ENCODE data around the gene STUM. TPM values are rescaled to one million over a fixed set of nuclear protein-coding genes. Genes with fewer than 3 reads are reported as not detected.

Gene STUM
- total RNA-seq, 5 donors from 2014 or later (not counting 1 experiment from before 2014, with no cell fraction given) = 0.10 TPM; not detected in 4

- POLR2A ChIA-PET = interaction anchor here in 1 of 2 donors (0.5 kb wide), 1 partner anchor 194 kb away, joined by 3 read pairs; no protein-coding TSS in a partner anchor
- no peaks in the 10 kb centered on the region for H3K4me1 Mint-ChIP-seq
- CTCF ChIA-PET = interaction anchor here in 1 of 2 donors (0.6 kb wide), 1 partner anchor 166 kb away, joined by 5 read pairs; no protein-coding TSS in a partner anchor
- H3K4me1 ChIP-seq (ENCODE audit: control insufficient read depth in 1 of 2, extremely low read depth in 1 of 2, insufficient read depth in 2 of 2, low read length in 2 of 2) = no peaks in the 10 kb centered on the region
- peaks cover 0 to 16% of the 10 kb centered on the region in 2 experiments for H3K27me3 ChIP-seq (replicated peaks in 1 of 2; ENCODE audit: control insufficient read depth in 2 of 2, extremely low read depth in 1 of 2, insufficient read depth in 2 of 2, low read length in 1 of 2)
- H3K27ac ChIP-seq (ENCODE audit: low read length) = no peak overlapping the region
- H3K36me3 ChIP-seq (ENCODE audit: control insufficient read depth in 2 of 2, extremely low read depth in 1 of 2, insufficient read depth in 1 of 2, low read length in 1 of 2) = no peaks in the 10 kb centered on the region
- ATAC-seq (replicated peaks in 1 of 4) (no peak), DNase-seq (no peak)
- no peak overlapping the region for H3K4me3 Mint-ChIP-seq
- peaks cover 2 to 3% of the 10 kb centered on the region in 2 donors for H3K27me3 Mint-ChIP-seq
- 100% methylated on average over 4 of the region's 7 CpGs for WGBS (ENCODE audit: insufficient coverage)
- no peaks in the 10 kb centered on the region for H3K9me3 ChIP-seq
- H3K9me3 Mint-ChIP-seq = no peaks in the 10 kb centered on the region
- H3K36me3 Mint-ChIP-seq = no peaks in the 10 kb centered on the region
- H3K4me3 ChIP-seq (ENCODE audit: control insufficient read depth in 1 of 2, extremely low read depth in 1 of 2, low read length in 1 of 2) = no peak overlapping the region
- no peak overlapping the region for H3K27ac Mint-ChIP-seq
Measured at GRCh38 chr1:226619031-226619430, 70.5 kb downstream of the STUM start.

- Histone ChIP-seq H3K27ac (ENCODE audit: low read length) (no peak overlapping the region), H3K9me3 (no peaks in the 10 kb centered on the region), H3K4me1 (ENCODE audit: control insufficient read depth in 1 of 2, extremely low read depth in 1 of 2, insufficient read depth in 2 of 2, low read length in 2 of 2) (peaks cover 8 to 13% of the 10 kb centered on the region in 2 experiments), H3K36me3 (ENCODE audit: control insufficient read depth in 2 of 2, extremely low read depth in 1 of 2, insufficient read depth in 1 of 2, low read length in 1 of 2) (no peaks in the 10 kb centered on the region), H3K4me3 (ENCODE audit: control insufficient read depth in 1 of 2, extremely low read depth in 1 of 2, low read length in 1 of 2) (no peak overlapping the region), H3K27me3 (replicated peaks in 1 of 2; ENCODE audit: control insufficient read depth in 2 of 2, extremely low read depth in 1 of 2, insufficient read depth in 2 of 2, low read length in 1 of 2) (peaks cover 0 to 25% of the 10 kb centered on the region in 2 experiments)
- no peaks in the 10 kb centered on the region for H3K36me3 Mint-ChIP-seq
- no peaks in the 10 kb centered on the region for H3K9me3 Mint-ChIP-seq
- ChIA-PET POLR2A (no interaction called here), CTCF (no interaction called here)
- no peak overlapping the region for H3K27ac Mint-ChIP-seq
- DNase-seq (no peak), ATAC-seq (replicated peaks in 1 of 4) (no peak)
- H3K4me3 Mint-ChIP-seq = no peak overlapping the region
- H3K27me3 Mint-ChIP-seq = peaks cover 0 to 2% of the 10 kb centered on the region in 2 donors
- peaks cover 12 to 17% (median 12%) of the 10 kb centered on the region in 3 donors for H3K4me1 Mint-ChIP-seq
Measured at GRCh38 chr1:226622012-226622411, 73.4 kb downstream of the STUM start.

- CTCF ChIA-PET = interaction anchor here (0.6 to 1.0 kb wide), 5 partner anchors 63 to 203 kb away, joined by 3 to 10 read pairs (median 6); no protein-coding TSS in a partner anchor
- no peaks in the 10 kb centered on the region for H3K9me3 ChIP-seq
- no peak overlapping the region for H3K27ac ChIP-seq (ENCODE audit: low read length)
- Mint-ChIP-seq H3K4me1 (peaks cover 18 to 25% (median 25%) of the 10 kb centered on the region in 3 donors), H3K36me3 (peaks cover 4% of the 10 kb centered on the region), H3K4me3 (no peak overlapping the region), H3K9me3 (no peaks in the 10 kb centered on the region), H3K27ac (no peak overlapping the region), H3K27me3 (peaks cover 0 to 2% of the 10 kb centered on the region in 2 donors)
- no peaks in the 10 kb centered on the region for H3K36me3 ChIP-seq (ENCODE audit: control insufficient read depth in 2 of 2, extremely low read depth in 1 of 2, insufficient read depth in 1 of 2, low read length in 1 of 2)
- DNase-seq = no peak
- H3K4me3 ChIP-seq (ENCODE audit: control insufficient read depth in 1 of 2, extremely low read depth in 1 of 2, low read length in 1 of 2) = no peak overlapping the region
- POLR2A ChIA-PET = interaction anchor here in 1 of 2 donors (0.7 kb wide), 1 partner anchor 116 kb away, joined by 5 read pairs; no protein-coding TSS in a partner anchor
- WGBS (ENCODE audit: insufficient coverage) = 92% methylated on average over 2 of the region's 5 CpGs
- H3K4me1 ChIP-seq (ENCODE audit: control insufficient read depth in 1 of 2, extremely low read depth in 1 of 2, insufficient read depth in 2 of 2, low read length in 2 of 2) = peaks cover 8 to 15% of the 10 kb centered on the region in 2 experiments
- peaks cover 0 to 15% of the 10 kb centered on the region in 2 experiments for H3K27me3 ChIP-seq (replicated peaks in 1 of 2; ENCODE audit: control insufficient read depth in 2 of 2, extremely low read depth in 1 of 2, insufficient read depth in 2 of 2, low read length in 1 of 2)
- ATAC-seq (replicated peaks in 1 of 4) = no peak
Measured at GRCh38 chr1:226624526-226624925, 76.0 kb downstream of the STUM start.

- no peaks in the 10 kb centered on the region for H3K9me3 Mint-ChIP-seq
- peaks cover 12% of the 10 kb centered on the region for H3K36me3 Mint-ChIP-seq
- peaks cover 8 to 15% of the 10 kb centered on the region in 2 experiments for H3K4me1 ChIP-seq (ENCODE audit: control insufficient read depth in 1 of 2, extremely low read depth in 1 of 2, insufficient read depth in 2 of 2, low read length in 2 of 2)
- peaks cover 0 to 15% of the 10 kb centered on the region in 2 experiments for H3K27me3 ChIP-seq (replicated peaks in 1 of 2; ENCODE audit: control insufficient read depth in 2 of 2, extremely low read depth in 1 of 2, insufficient read depth in 2 of 2, low read length in 1 of 2)
- H3K4me3 Mint-ChIP-seq = no peak overlapping the region
- H3K4me3 ChIP-seq (ENCODE audit: control insufficient read depth in 1 of 2, extremely low read depth in 1 of 2, low read length in 1 of 2) = no peak overlapping the region
- H3K27me3 Mint-ChIP-seq = peaks cover 0 to 2% of the 10 kb centered on the region in 2 donors
- no peak overlapping the region for H3K27ac Mint-ChIP-seq
- ATAC-seq (replicated peaks in 1 of 4) (no peak), DNase-seq (no peak)
- no peaks in the 10 kb centered on the region for H3K9me3 ChIP-seq
- POLR2A ChIA-PET = interaction anchor here in 1 of 2 donors (0.5 kb wide), 2 partner anchors 175 to 292 kb away, joined by 3 to 15 read pairs; no protein-coding TSS in a partner anchor
- H3K36me3 ChIP-seq (ENCODE audit: control insufficient read depth in 2 of 2, extremely low read depth in 1 of 2, insufficient read depth in 1 of 2, low read length in 1 of 2) = peaks cover 0 to 7% of the 10 kb centered on the region in 2 donors
- H3K27ac ChIP-seq (ENCODE audit: low read length) = no peak overlapping the region
- WGBS (ENCODE audit: insufficient coverage) = 87% methylated on average over 6 of the region's 6 CpGs
- H3K4me1 Mint-ChIP-seq = peaks cover 18 to 31% (median 25%) of the 10 kb centered on the region in 3 donors
- CTCF ChIA-PET = interaction anchor here in 1 of 2 donors (1.0 kb wide), 1 partner anchor 62 kb away, joined by 8 read pairs; no protein-coding TSS in a partner anchor
Measured at GRCh38 chr1:226625326-226625725, 76.8 kb downstream of the STUM start.

GRCh38 chr1:226625832-226626576 is 77.4 kb downstream of the STUM start:
- Mint-ChIP-seq H3K27me3 (peaks cover 0 to 2% of the 10 kb centered on the region in 2 donors), H3K4me1 (peaks cover 18 to 33% (median 25%) of the 10 kb centered on the region in 3 donors), H3K36me3 (peaks cover 15% of the 10 kb centered on the region), H3K27ac (peak overlapping the region in 1 of 2 donors; percentile 33), H3K9me3 (no peaks in the 10 kb centered on the region), H3K4me3 (peak overlapping the region; percentile 29 to 65 (median 37))
- Histone ChIP-seq H3K9me3 (no peaks in the 10 kb centered on the region), H3K27me3 (replicated peaks in 1 of 2; ENCODE audit: control insufficient read depth in 2 of 2, extremely low read depth in 1 of 2, insufficient read depth in 2 of 2, low read length in 1 of 2) (peaks cover 0 to 15% of the 10 kb centered on the region in 2 experiments), H3K36me3 (ENCODE audit: control insufficient read depth in 2 of 2, extremely low read depth in 1 of 2, insufficient read depth in 1 of 2, low read length in 1 of 2) (peaks cover 0 to 9% of the 10 kb centered on the region in 2 donors), H3K27ac (ENCODE audit: low read length) (no peak overlapping the region), H3K4me1 (ENCODE audit: control insufficient read depth in 1 of 2, extremely low read depth in 1 of 2, insufficient read depth in 2 of 2, low read length in 2 of 2) (peaks cover 8 to 15% of the 10 kb centered on the region in 2 experiments), H3K4me3 (ENCODE audit: control insufficient read depth in 1 of 2, extremely low read depth in 1 of 2, low read length in 1 of 2) (peak overlapping the region; percentile 6 to 39)
- DNase-seq = no peak
- peak; percentile 29 to 57 (median 54) for ATAC-seq (replicated peaks in 1 of 4)
- ChIA-PET POLR2A (interaction anchor here (0.5 to 0.8 kb wide), 2 partner anchors 108 to 174 kb away, joined by 3 to 15 read pairs; no protein-coding TSS in a partner anchor), CTCF (interaction anchor here (0.5 to 1.2 kb wide), 17 partner anchors 12 to 523 kb away, joined by 3 to 9 read pairs (median 3); no protein-coding TSS in a partner anchor)
- 62% methylated on average over 6 of the region's 10 CpGs for whole genome bisulfite sequencing (ENCODE audit: insufficient coverage)

GRCh38 chr1:226626577-226626956 is 78.0 kb downstream of the STUM start:
- Histone ChIP-seq H3K4me3 (ENCODE audit: control insufficient read depth in 1 of 2, extremely low read depth in 1 of 2, low read length in 1 of 2) (peak overlapping the region; percentile 6 to 39), H3K4me1 (ENCODE audit: control insufficient read depth in 1 of 2, extremely low read depth in 1 of 2, insufficient read depth in 2 of 2, low read length in 2 of 2) (peaks cover 8 to 15% of the 10 kb centered on the region in 2 experiments), H3K36me3 (ENCODE audit: control insufficient read depth in 2 of 2, extremely low read depth in 1 of 2, insufficient read depth in 1 of 2, low read length in 1 of 2) (peaks cover 5 to 13% of the 10 kb centered on the region in 2 donors), H3K27me3 (replicated peaks in 1 of 2; ENCODE audit: control insufficient read depth in 2 of 2, extremely low read depth in 1 of 2, insufficient read depth in 2 of 2, low read length in 1 of 2) (peaks cover 0 to 15% of the 10 kb centered on the region in 2 experiments), H3K9me3 (no peaks in the 10 kb centered on the region), H3K27ac (ENCODE audit: low read length) (no peak overlapping the region)
- POLR2A ChIA-PET = interaction anchor here in 1 of 2 donors (0.8 kb wide), 1 partner anchor 108 kb away, joined by 3 read pairs; no protein-coding TSS in a partner anchor
- DNase-seq (peak; percentile 48 to 86 (median 69)), ATAC-seq (replicated peaks in 1 of 4) (peak; percentile 83 to 95 (median 84))
- WGBS (ENCODE audit: insufficient coverage) = 2% methylated on average over 10 of the region's 11 CpGs
- Mint-ChIP-seq H3K27me3 (peaks cover 0 to 2% of the 10 kb centered on the region in 2 donors), H3K4me3 (peak overlapping the region; percentile 29 to 65 (median 37)), H3K4me1 (peaks cover 18 to 36% (median 26%) of the 10 kb centered on the region in 3 donors), H3K36me3 (peaks cover 17% of the 10 kb centered on the region), H3K27ac (peak overlapping the region; percentile 67 to 75), H3K9me3 (no peaks in the 10 kb centered on the region)
- CTCF ChIA-PET = interaction anchor here (0.5 to 1.2 kb wide), 18 partner anchors 13 to 524 kb away, joined by 3 to 11 read pairs (median 3); no protein-coding TSS in a partner anchor
